SK-N-SH treated with all-trans-retinoic acid at 6 μM for 48 hours (cell line): ENCODE data around the gene PLEKHA8.

Source experiments
- ATAC-seq: fragments of 200-7000 bp; cut with Tn5 transposase; 3 replicates; pipeline ENCODE4 v1.9.1; 2020; ENCODE audit warnings: mild to moderate bottlenecking, moderate library complexity
- ARNTL ChIP-seq: fragments of 450-650 bp; formaldehyde crosslinking; IDR thresholded peaks from 2 replicates; pipeline ENCODE4 v1.5.0; 2020; ENCODE audit warnings: low read depth, mild to moderate bottlenecking, moderate library complexity, borderline replicate concordance
- CREB5 ChIP-seq: fragments of 250-450 bp; sonication (Bioruptor Pico); IDR thresholded peaks from 2 replicates; pipeline ENCODE4 v1.5.1; 2020; ENCODE audit warnings: low read depth, mild to moderate bottlenecking, moderate library complexity
- CSDC2 ChIP-seq: fragments of 250-450 bp; sonication (Bioruptor Pico); IDR thresholded peaks from 2 replicates; pipeline ENCODE4 v1.5.0; 2020; ENCODE audit warnings: mild to moderate bottlenecking, moderate library complexity
- CSRNP3 ChIP-seq: fragments of 250-450 bp; sonication (Bioruptor Pico); IDR thresholded peaks from 2 replicates; pipeline ENCODE4 v1.5.1; 2021; ENCODE audit warnings: mild to moderate bottlenecking, moderate library complexity
- ESRRG ChIP-seq: fragments of 250-450 bp; sonication (Bioruptor Pico); IDR thresholded peaks from 2 replicates; pipeline ENCODE4 v1.6.1; 2021; ENCODE audit warnings: mild to moderate bottlenecking
- GLIS3 ChIP-seq: fragments of 250-450 bp; sonication (Bioruptor Pico); IDR thresholded peaks from 2 replicates; pipeline ENCODE4 v1.5.0; 2020; ENCODE audit warnings: mild to moderate bottlenecking, moderate library complexity
- OSR1 ChIP-seq: fragments of 250-450 bp; sonication (Bioruptor Pico); IDR thresholded peaks from 2 replicates; pipeline ENCODE4 v1.8.0; 2022; ENCODE audit warnings: moderate library complexity, mild to moderate bottlenecking, inconsistent platforms
- POU6F1 ChIP-seq: fragments of 250-450 bp; sonication (Bioruptor Pico); IDR thresholded peaks from 2 replicates; pipeline ENCODE4 v1.8.0; 2021; ENCODE audit warnings: low read depth, mild to moderate bottlenecking, moderate library complexity, borderline replicate concordance
- PPARA ChIP-seq: fragments of 250-450 bp; sonication (Bioruptor Pico); IDR thresholded peaks from 2 replicates; pipeline ENCODE4 v1.5.0; 2020; ENCODE audit warnings: mild to moderate bottlenecking, borderline replicate concordance
- RARB ChIP-seq: fragments of 250-450 bp; sonication (Bioruptor Pico); IDR thresholded peaks from 2 replicates; pipeline ENCODE4 v1.8.0; 2021; ENCODE audit warnings: mild to moderate bottlenecking, moderate library complexity
- SNAI2 ChIP-seq: fragments of 250-450 bp; sonication (Bioruptor Pico); IDR thresholded peaks from 2 replicates; pipeline ENCODE4 v1.5.0; 2020; ENCODE audit warnings: mild to moderate bottlenecking, moderate library complexity
- TCF4 ChIP-seq: fragments of 250-450 bp; sonication (Bioruptor Pico); IDR thresholded peaks from 2 replicates; pipeline ENCODE4 v1.8.0; 2021; ENCODE audit warnings: mild to moderate bottlenecking, moderate library complexity, borderline replicate concordance
- TOX ChIP-seq: fragments of 250-450 bp; sonication (Bioruptor Pico); IDR thresholded peaks from 2 replicates; pipeline ENCODE4 v1.8.0; 2021; ENCODE audit warnings: mild to moderate bottlenecking, moderate library complexity, borderline replicate concordance
- ZC3H10 ChIP-seq: fragments of 250-450 bp; sonication (Bioruptor Pico); IDR thresholded peaks from 2 replicates; pipeline ENCODE4 v1.5.1; 2021; ENCODE audit warnings: mild to moderate bottlenecking, moderate library complexity
- ZFP3 ChIP-seq: fragments of 250-450 bp; sonication (Bioruptor Pico); IDR thresholded peaks from 2 replicates; pipeline ENCODE4 v1.5.0; 2020; ENCODE audit warnings: mild to moderate bottlenecking, moderate library complexity
- ZFP30 ChIP-seq: fragments of 450-650 bp; formaldehyde crosslinking; IDR thresholded peaks from 2 replicates; pipeline ENCODE4 v1.5.0; 2022; ENCODE audit warnings: mild to moderate bottlenecking, moderate library complexity
- ZNF565 ChIP-seq: fragments of 450-650 bp; formaldehyde crosslinking; conservative IDR thresholded peaks from 2 replicates; pipeline ENCODE4 v1.5.0; 2020; ENCODE audit warnings: low read depth, mild to moderate bottlenecking, moderate library complexity
- ZNF8 ChIP-seq: fragments of 450-650 bp; formaldehyde crosslinking; IDR thresholded peaks from 2 replicates; pipeline ENCODE4 v1.5.0; 2020; ENCODE audit warnings: mild to moderate bottlenecking, moderate library complexity
- TF ChIP-seq, protein P1 (sequence below): fragments of 250-450 bp; sonication (Bioruptor Pico); IDR thresholded peaks from 2 replicates; pipeline ENCODE4 v1.8.0; 2020; ENCODE audit warnings: mild to moderate bottlenecking, moderate library complexity, borderline replicate concordance
- TF ChIP-seq, protein P2 (sequence below): fragments of 250-450 bp; sonication (Bioruptor Pico); IDR thresholded peaks from 2 replicates; pipeline ENCODE4 v1.5.0; 2020; ENCODE audit warnings: mild to moderate bottlenecking, moderate library complexity

PLEKHA8 gene

GRCh38 chr7:30079880-30080279, 51.7 kb downstream of the PLEKHA8 start:
- TF ChIP-seq TCF4 (CRISPR knock-in tag) (no peak), GLIS3 (CRISPR knock-in tag) (no peak), TOX (no peak), ZFP30 (CRISPR knock-in tag) (no peak), PPARA (no peak), CREB5 (no peak), SNAI2 (CRISPR knock-in tag) (no peak), CSDC2 (no peak), ZNF8 (no peak), POU6F1 (no peak), ESRRG (CRISPR knock-in tag) (no peak), CSRNP3 (CRISPR knock-in tag) (no peak), ARNTL (CRISPR knock-in tag) (no peak), ZC3H10 (CRISPR knock-in tag) (no peak), ZFP3 (no peak), OSR1 (CRISPR knock-in tag) (no peak)
- TF ChIP-seq, all 23 proteins: peak for 0
- no peak for ATAC-seq

GRCh38 chr7:30080818-30081217, 52.6 kb downstream of the PLEKHA8 start:
- ATAC-seq, result no peak

GRCh38 chr7:30082686-30083085, 54.5 kb downstream of the PLEKHA8 start:
- peak; percentile 41; the same call in 2 of the 3 replicates for ATAC-seq
- TF ChIP-seq ZFP3 (no peak), ZC3H10 (CRISPR knock-in tag) (no peak), GLIS3 (CRISPR knock-in tag) (no peak), ZFP30 (CRISPR knock-in tag) (no peak), POU6F1 (no peak), PPARA (no peak), ESRRG (CRISPR knock-in tag) (no peak), TCF4 (CRISPR knock-in tag) (no peak), ZNF565 (CRISPR knock-in tag) (no peak)
- TF ChIP-seq, protein P1, sequence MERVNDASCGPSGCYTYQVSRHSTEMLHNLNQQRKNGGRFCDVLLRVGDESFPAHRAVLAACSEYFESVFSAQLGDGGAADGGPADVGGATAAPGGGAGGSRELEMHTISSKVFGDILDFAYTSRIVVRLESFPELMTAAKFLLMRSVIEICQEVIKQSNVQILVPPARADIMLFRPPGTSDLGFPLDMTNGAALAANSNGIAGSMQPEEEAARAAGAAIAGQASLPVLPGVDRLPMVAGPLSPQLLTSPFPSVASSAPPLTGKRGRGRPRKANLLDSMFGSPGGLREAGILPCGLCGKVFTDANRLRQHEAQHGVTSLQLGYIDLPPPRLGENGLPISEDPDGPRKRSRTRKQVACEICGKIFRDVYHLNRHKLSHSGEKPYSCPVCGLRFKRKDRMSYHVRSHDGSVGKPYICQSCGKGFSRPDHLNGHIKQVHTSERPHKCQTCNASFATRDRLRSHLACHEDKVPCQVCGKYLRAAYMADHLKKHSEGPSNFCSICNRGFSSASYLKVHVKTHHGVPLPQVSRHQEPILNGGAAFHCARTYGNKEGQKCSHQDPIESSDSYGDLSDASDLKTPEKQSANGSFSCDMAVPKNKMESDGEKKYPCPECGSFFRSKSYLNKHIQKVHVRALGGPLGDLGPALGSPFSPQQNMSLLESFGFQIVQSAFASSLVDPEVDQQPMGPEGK (CRISPR knock-in tag), result no peak
- TF ChIP-seq, protein P2, sequence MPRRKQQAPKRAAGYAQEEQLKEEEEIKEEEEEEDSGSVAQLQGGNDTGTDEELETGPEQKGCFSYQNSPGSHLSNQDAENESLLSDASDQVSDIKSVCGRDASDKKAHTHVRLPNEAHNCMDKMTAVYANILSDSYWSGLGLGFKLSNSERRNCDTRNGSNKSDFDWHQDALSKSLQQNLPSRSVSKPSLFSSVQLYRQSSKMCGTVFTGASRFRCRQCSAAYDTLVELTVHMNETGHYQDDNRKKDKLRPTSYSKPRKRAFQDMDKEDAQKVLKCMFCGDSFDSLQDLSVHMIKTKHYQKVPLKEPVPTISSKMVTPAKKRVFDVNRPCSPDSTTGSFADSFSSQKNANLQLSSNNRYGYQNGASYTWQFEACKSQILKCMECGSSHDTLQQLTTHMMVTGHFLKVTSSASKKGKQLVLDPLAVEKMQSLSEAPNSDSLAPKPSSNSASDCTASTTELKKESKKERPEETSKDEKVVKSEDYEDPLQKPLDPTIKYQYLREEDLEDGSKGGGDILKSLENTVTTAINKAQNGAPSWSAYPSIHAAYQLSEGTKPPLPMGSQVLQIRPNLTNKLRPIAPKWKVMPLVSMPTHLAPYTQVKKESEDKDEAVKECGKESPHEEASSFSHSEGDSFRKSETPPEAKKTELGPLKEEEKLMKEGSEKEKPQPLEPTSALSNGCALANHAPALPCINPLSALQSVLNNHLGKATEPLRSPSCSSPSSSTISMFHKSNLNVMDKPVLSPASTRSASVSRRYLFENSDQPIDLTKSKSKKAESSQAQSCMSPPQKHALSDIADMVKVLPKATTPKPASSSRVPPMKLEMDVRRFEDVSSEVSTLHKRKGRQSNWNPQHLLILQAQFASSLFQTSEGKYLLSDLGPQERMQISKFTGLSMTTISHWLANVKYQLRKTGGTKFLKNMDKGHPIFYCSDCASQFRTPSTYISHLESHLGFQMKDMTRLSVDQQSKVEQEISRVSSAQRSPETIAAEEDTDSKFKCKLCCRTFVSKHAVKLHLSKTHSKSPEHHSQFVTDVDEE (CRISPR knock-in tag), result no peak

More at GRCh38 chr7:30080818-30081217, 52.6 kb downstream of the PLEKHA8 start:
- TF ChIP-seq CSDC2, result no peak
- no peak for TF ChIP-seq GLIS3 (CRISPR knock-in tag)
- no peak for TF ChIP-seq ESRRG (CRISPR knock-in tag)
- no peak for TF ChIP-seq OSR1 (CRISPR knock-in tag)
- TF ChIP-seq RARB (CRISPR knock-in tag), result no peak
- TF ChIP-seq ARNTL (CRISPR knock-in tag), result no peak
- no peak for TF ChIP-seq CSRNP3 (CRISPR knock-in tag)
- TF ChIP-seq, protein P1 (CRISPR knock-in tag), result no peak
- TF ChIP-seq ZNF565 (CRISPR knock-in tag), result no peak
- TF ChIP-seq, all 23 proteins: peak for 0
